B cell (primary cell): Measurements from ENCODE around the gene FOXJ1. TPM values are rescaled to one million over a fixed set of nuclear protein-coding genes. Genes with fewer than 3 reads are reported as not detected.

ENCODE experiments used
- ATAC-seq: fragments of 200-7000 bp; cut with Tn5 transposase; one replicate; pipeline ENCODE4 v1.10.0; 2021; ENCODE audit warnings: low read depth, mild to moderate bottlenecking, moderate number of reproducible peaks, moderate library complexity
- CTCF ChIA-PET: fragments of 350-600 bp; sonication (Branson Sonifier 250); formaldehyde crosslinking; loops from one replicate; lab custom pipeline; 2021; ENCODE audit warnings: antibody characterized with exemption, inconsistent platforms; lab: Charles Lee
- POLR2A ChIA-PET: fragments of 350-600 bp; sonication (Branson Sonifier 250); formaldehyde crosslinking; loops from one replicate; lab custom pipeline; 2021; ENCODE audit warnings: antibody characterized with exemption; lab: Charles Lee
- DNase-seq: peaks from one replicate; pipeline ENCODE4 v3.0.0; 2013
- H2AFZ ChIP-seq: 2 replicates; pipeline ENCODE4 v1.6.1; 2012; ENCODE audit warnings: mild to moderate bottlenecking, low read depth, low read length; ENCODE audit not compliant: insufficient read depth, poor library complexity, severe bottlenecking
- H3K27ac ChIP-seq, 2 donors: 1 replicate in 1 of 2; 2 replicates in 1 of 2; pipeline ENCODE4 v1.5.1; 2012 to 2013; ENCODE audit warnings: low read length in 2 of 2, mild to moderate bottlenecking in 2 of 2, moderate library complexity in 1 of 2
- H3K27me3 ChIP-seq, 4 experiments: fragments of 200-600 bp in 1 of 4; sonication (generic) in 1 of 4; replicated peaks in 1 of 4; 1 replicate in 2 of 4; 2 replicates in 2 of 4; pipeline versions ENCODE4 v1.6.1 to v1.7.0; 2013 to 2016; ENCODE audit warnings: low read length in 3 of 4, mild to moderate bottlenecking in 2 of 4, mixed read lengths in 1 of 4, moderate library complexity in 1 of 4; ENCODE audit not compliant: insufficient read depth in 4 of 4, control insufficient read depth in 3 of 4; ENCODE audit errors: control extremely low read depth in 1 of 4
- H3K36me3 ChIP-seq, 2 experiments: replicated peaks in 1 of 2; 1 replicate in 1 of 2; 2 replicates in 1 of 2; pipeline versions ENCODE4 v1.6.1 to v1.7.1; 2013; ENCODE audit warnings: low read length in 1 of 2; ENCODE audit not compliant: insufficient read depth in 2 of 2, control insufficient read depth in 1 of 2; ENCODE audit errors: control extremely low read depth in 1 of 2, extremely low read depth in 1 of 2
- H3K4me1 ChIP-seq, 2 donors: fragments of 200-600 bp in 1 of 2; sonication (generic) in 1 of 2; 1 replicate in 1 of 2; 2 replicates in 1 of 2; pipeline versions ENCODE4 v1.5.1 to v1.6.1; 2013 to 2017; ENCODE audit warnings: low read length in 2 of 2; ENCODE audit not compliant: control insufficient read depth in 2 of 2, insufficient read depth in 2 of 2
- H3K4me2 ChIP-seq: replicated peaks from 2 replicates; pipeline ENCODE3; 2012; ENCODE audit warnings: mild to moderate bottlenecking, low read depth, low read length; ENCODE audit not compliant: poor library complexity, severe bottlenecking
- H3K4me3 ChIP-seq, 5 experiments: fragments of 200-600 bp in 1 of 5; sonication (generic) in 1 of 5; 1 replicate in 3 of 5; 2 replicates in 2 of 5; pipeline versions ENCODE4 v1.5.1 to v1.7.0; 2011 to 2016; ENCODE audit warnings: low read length in 4 of 5, mild to moderate bottlenecking in 4 of 5, low read depth in 2 of 5, control low read depth in 1 of 5, moderate library complexity in 1 of 5; ENCODE audit not compliant: insufficient read depth in 1 of 5; ENCODE audit errors: control extremely low read depth in 1 of 5, extremely low read depth in 1 of 5
- H3K79me2 ChIP-seq: fragments of 200-600 bp; sonication (generic); one replicate; pipeline ENCODE4 v1.6.0; 2016; ENCODE audit warnings: low read length; ENCODE audit not compliant: control insufficient read depth, insufficient read depth
- H3K9ac ChIP-seq: fragments of 200-600 bp; sonication (generic); 2 replicates; pipeline ENCODE4 v1.6.1; 2017; ENCODE audit warnings: mild to moderate bottlenecking, low read length, moderate library complexity
- H3K9me3 ChIP-seq, 3 donors: one replicate each; pipeline versions ENCODE4 v1.6.1 to v1.7.1; 2013; ENCODE audit warnings: low read length in 2 of 3; ENCODE audit not compliant: control insufficient read depth in 2 of 3, insufficient read depth in 1 of 3; ENCODE audit errors: control extremely low read depth in 1 of 3
- H4K20me1 ChIP-seq: 2 replicates; pipeline ENCODE4 v1.6.0; 2012; ENCODE audit warnings: mild to moderate bottlenecking, low read length; ENCODE audit not compliant: insufficient read depth, control insufficient read depth, poor library complexity, severe bottlenecking
- H3K27ac Mint-ChIP-seq: one replicate; pipeline ENCODE4 v1.8.0; 2021; ENCODE audit warnings: mixed read lengths
- H3K27me3 Mint-ChIP-seq: one replicate; pipeline ENCODE4 v1.8.0; 2021; ENCODE audit warnings: mixed read lengths
- H3K4me1 Mint-ChIP-seq: one replicate; pipeline ENCODE4 v1.8.0; 2021; ENCODE audit warnings: mixed read lengths
- H3K4me3 Mint-ChIP-seq: one replicate; pipeline ENCODE4 v1.8.0; 2021; ENCODE audit warnings: mixed read lengths
- H3K9me3 Mint-ChIP-seq: one replicate; pipeline ENCODE4 v1.8.0; 2022; ENCODE audit warnings: mixed read lengths; ENCODE audit not compliant: insufficient read depth
- CTCF ChIP-seq: fragments of 200-600 bp; IDR thresholded peaks from one replicate; pipeline ENCODE4 v1.8.0; 2022; ENCODE audit warnings: antibody characterized with exemption, mild to moderate bottlenecking
- EZH2 ChIP-seq: IDR thresholded peaks from 2 replicates; pipeline ENCODE4 v1.6.1; 2012; ENCODE audit warnings: borderline replicate concordance, low read depth, mild to moderate bottlenecking, moderate library complexity, low read length; ENCODE audit not compliant: insufficient read depth, poor library complexity, severe bottlenecking
- WGBS: methylation state at CpG from one replicate; pipeline ENCODE4 v1.1.5; 2013; ENCODE audit warnings: missing lambda C conversion rate; ENCODE audit not compliant: insufficient coverage; 5-methylcytosine and 5-hydroxymethylcytosine counted together
- intact Hi-C: fragments of 100-400 bp; cut with micrococcal nuclease; formaldehyde crosslinking; loops from one replicate; pipeline ENCODE4 v1.10.0; 2022
- polyA plus RNA-seq: library from polyadenylated mRNA; depleted of rRNA; stranded (reverse); fragments of >200 nt; gene quantifications from 2 replicates; pipeline ENCODE4 v1.2.3, GENCODE V29; 2012
- total RNA-seq, 2 donors: library from RNA; stranded (reverse); fragments of 120-200 nt in 1 of 2; gene quantifications; 1 replicate in 1 of 2; 2 replicates in 1 of 2; pipeline versions ENCODE4 v1.2.3 to v1.2.4, GENCODE V29; 2013 to 2022

Gene FOXJ1
- total and polyA plus RNA-seq, 2 donors (not counting 1 experiment from before 2014, with no cell fraction given), result 0.20 to 1.0 TPM

GRCh38 chr17:76147211-76148014 lies 6.4 kb upstream of the FOXJ1 start:
- ChIA-PET POLR2A (interaction anchor here (0.6 kb wide), 1 partner anchor 35 kb away, joined by 5 read pairs; no protein-coding TSS in a partner anchor), CTCF (interaction anchor here (1.0 kb wide), 1 partner anchor 34 kb away, joined by 3 read pairs; no protein-coding TSS in a partner anchor)
- Histone ChIP-seq H3K27me3 (no peaks in the 10 kb centered on the region), H3K36me3 (no peaks in the 10 kb centered on the region), H3K79me2 (no peaks in the 10 kb centered on the region), H3K9me3 (no peaks in the 10 kb centered on the region), H3K4me2 (no peak overlapping the region), H3K27ac (no peak overlapping the region), H3K9ac (no peak overlapping the region), H3K4me3 (no peak overlapping the region), H3K4me1 (peaks cover 38 to 47% of the 10 kb centered on the region in 2 donors), H2AFZ (no peak overlapping the region), H4K20me1 (no peaks in the 10 kb centered on the region)
- 97% methylated on average over 6 of the region's 13 CpGs for WGBS
- Mint-ChIP-seq H3K9me3 (no peaks in the 10 kb centered on the region), H3K27ac (peak overlapping the region; percentile 7), H3K4me3 (no peak overlapping the region), H3K4me1 (peaks cover 49% of the 10 kb centered on the region), H3K27me3 (no peaks in the 10 kb centered on the region)
- DNase-seq (no peak), ATAC-seq (no peak)
- intact Hi-C loops, result no loop called here
- TF ChIP-seq EZH2 (no peak), CTCF (peak; percentile 17)
